SK-N-MC (cell line): ENCODE results near the gene AXIN1.
"Not testable (repeated sequence)": the region's sequence is repeated elsewhere in the genome, so short reads cannot be mapped to it uniquely, and the experiment has no call there.

Source experiments
- DNase-seq: peaks from one replicate; pipeline ENCODE4 v3.0.0-alpha.2; 2011; ENCODE audit warnings: low read depth, low spot score
- H3K27ac ChIP-seq: fragments of 200-600 bp; sonication (generic); 2 replicates; pipeline ENCODE4 v1.5.1; 2016; ENCODE audit warnings: mixed run types
- H3K36me3 ChIP-seq: fragments of 200-600 bp; sonication (generic); 2 replicates; pipeline ENCODE4 v1.6.1; 2017; ENCODE audit warnings: antibody characterized with exemption, low read length, mixed read lengths; ENCODE audit not compliant: insufficient read depth
- H3K4me3 ChIP-seq: fragments of 200-600 bp; sonication (generic); 2 replicates; pipeline ENCODE4 v1.5.1; 2016
- H3K9ac ChIP-seq: fragments of 200-600 bp; sonication (generic); 2 replicates; pipeline ENCODE4 v1.8.0; 2017; ENCODE audit warnings: mixed run types, mixed read lengths; ENCODE audit not compliant: insufficient read length
- H3K9me3 ChIP-seq: fragments of 200-600 bp; sonication (generic); 2 replicates; pipeline ENCODE4 v1.6.1; 2017; ENCODE audit warnings: low read depth, mild to moderate bottlenecking, antibody characterized with exemption, low read length, moderate library complexity, mixed read lengths
- EZH2 ChIP-seq: fragments of 200-600 bp; sonication (generic); IDR thresholded peaks from one replicate; pipeline ENCODE4 v1.6.1; 2017; ENCODE audit warnings: antibody characterized with exemption
- FOXP2 ChIP-seq: optimal IDR thresholded peaks from 2 replicates; pipeline ENCODE3; 2011; ENCODE audit warnings: mild to moderate bottlenecking, moderate library complexity; ENCODE audit not compliant: insufficient read depth; ENCODE audit errors: extremely low read length, control extremely low read depth
- POLR2AphosphoS5 ChIP-seq: IDR thresholded peaks from 2 replicates; pipeline ENCODE4 v1.6.1; 2012; ENCODE audit warnings: mild to moderate bottlenecking, low read depth, low read length, borderline replicate concordance

The AXIN1 gene

DNA sequence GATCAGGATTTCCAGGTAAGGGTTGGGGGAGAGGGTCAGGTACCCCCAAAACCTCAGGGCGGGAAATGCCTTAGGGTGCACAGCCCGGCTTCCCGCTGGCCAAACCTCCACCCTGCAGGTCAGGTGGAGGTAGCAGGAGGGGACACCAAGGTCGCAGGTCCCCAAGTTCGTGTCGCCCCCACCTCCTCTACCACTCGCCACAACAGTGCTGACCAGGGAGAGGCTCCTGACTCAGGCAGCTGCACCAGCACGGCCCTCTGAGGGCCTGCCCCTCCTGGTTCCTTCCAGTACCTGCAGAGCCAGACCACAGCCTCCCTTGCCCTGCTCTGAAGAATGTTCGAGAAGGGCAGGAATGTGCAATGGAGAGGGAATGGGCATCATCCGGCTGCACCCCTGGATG, 14.0 kb upstream of the AXIN1 start:
- Histone ChIP-seq H3K36me3 (peaks cover 19% of the 10 kb centered on the region; the same call in 1 of the 2 replicates), H3K9me3 (no peaks in the 10 kb centered on the region), H3K4me3 (no peak overlapping the region), H3K27ac (no peak overlapping the region), H3K9ac (no peak overlapping the region)
- no peak for TF ChIP-seq FOXP2
- no peak for TF ChIP-seq POLR2AphosphoS5
- no peak for TF ChIP-seq EZH2
- no peak for DNase-seq

DNA sequence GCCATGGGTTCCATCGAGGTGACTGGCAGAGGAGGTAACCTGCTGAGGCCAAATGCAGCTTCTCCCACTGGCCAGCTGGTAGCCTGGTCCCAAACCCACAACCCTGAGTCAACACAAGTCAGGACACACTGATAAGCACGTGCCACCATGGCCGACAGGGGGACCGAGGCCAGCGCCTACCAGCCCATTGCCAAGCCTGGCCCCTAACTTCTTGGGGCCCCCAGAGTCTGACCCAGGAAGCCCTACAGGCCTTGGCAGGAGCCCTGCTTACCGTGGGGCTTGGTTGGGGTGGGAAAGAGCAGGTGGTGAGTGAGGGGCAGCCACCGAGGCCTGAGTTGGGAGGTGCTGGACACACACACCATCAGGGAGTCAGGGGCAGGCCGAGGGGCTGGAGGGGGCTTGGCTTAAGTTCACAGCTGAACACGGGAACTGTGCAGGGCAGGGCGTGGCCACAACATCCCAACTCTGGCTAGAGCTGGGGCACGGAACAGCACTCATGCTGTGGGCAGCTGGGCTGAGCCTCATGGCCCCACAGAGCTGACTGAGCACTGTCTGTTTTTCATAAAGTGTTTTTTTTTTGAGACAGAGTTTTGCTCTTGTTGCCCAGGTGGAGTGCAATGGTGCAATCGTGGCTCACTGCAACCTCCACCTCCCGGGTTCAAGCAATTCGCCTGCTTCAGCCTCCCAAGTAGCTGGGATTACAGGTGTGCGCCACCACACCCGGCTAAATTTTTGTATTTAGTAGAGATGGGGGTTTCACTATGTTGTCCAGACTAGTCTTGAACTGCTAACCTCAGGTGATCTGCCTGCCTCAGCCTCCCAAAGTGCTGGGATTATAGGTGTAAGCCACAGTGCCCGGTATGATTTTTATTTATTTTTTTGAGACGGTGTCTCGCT, 12.3 kb upstream of the AXIN1 start:
- no peak overlapping the region for H3K27ac ChIP-seq
- H3K36me3 ChIP-seq, result peaks cover 19% of the 10 kb centered on the region; the same call in 1 of the 2 replicates
- no peaks in the 10 kb centered on the region for H3K9me3 ChIP-seq
- no peak for DNase-seq
- H3K4me3 ChIP-seq, result no peak overlapping the region
- TF ChIP-seq POLR2AphosphoS5 (no peak), EZH2 (no peak), FOXP2 (no peak)
- no peak overlapping the region for H3K9ac ChIP-seq

DNA sequence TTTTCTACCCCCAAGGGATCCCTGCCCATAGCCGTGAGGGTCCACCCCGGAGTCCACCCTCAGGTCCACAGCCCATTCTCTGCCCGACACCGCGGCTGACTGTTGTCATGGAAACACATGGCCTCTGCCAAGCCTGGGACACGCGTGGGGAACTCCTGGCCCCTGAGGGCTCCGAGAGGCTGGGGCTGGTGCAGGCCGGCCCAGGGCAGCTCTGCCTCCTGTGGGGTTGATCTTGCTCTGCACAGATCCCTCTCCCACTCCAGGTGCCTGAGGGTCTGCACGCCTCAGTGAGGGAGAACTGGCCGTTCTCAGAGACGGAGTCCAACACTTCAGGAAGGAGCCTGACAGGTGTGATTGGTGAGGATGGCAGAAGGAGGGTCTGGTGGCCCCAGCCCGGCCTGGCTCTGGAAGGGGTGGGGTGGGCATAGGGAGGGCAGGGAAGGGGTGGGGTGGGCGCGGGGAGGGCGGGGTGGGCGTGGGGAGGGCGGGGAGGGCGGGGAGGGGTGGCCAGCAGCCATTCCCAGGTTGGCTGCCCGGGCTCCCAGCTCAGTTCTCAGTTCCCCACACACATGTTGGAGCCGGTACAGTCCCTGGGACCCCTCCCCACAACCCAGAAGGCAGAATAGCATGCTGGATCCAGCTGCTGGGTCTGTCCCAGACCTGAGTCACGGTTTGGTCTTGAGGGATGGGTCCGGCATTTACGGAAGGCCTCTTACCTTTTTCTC, 11.4 kb upstream of the AXIN1 start:
- H3K4me3 ChIP-seq, result no peak overlapping the region
- peaks cover 18% of the 10 kb centered on the region; the same call in 1 of the 2 replicates for H3K36me3 ChIP-seq
- DNase-seq, result no peak
- no peak overlapping the region for H3K27ac ChIP-seq
- H3K9ac ChIP-seq, result no peak overlapping the region
- H3K9me3 ChIP-seq, result no peaks in the 10 kb centered on the region
- TF ChIP-seq POLR2AphosphoS5 (no peak), EZH2 (no peak), FOXP2 (no peak)

DNA sequence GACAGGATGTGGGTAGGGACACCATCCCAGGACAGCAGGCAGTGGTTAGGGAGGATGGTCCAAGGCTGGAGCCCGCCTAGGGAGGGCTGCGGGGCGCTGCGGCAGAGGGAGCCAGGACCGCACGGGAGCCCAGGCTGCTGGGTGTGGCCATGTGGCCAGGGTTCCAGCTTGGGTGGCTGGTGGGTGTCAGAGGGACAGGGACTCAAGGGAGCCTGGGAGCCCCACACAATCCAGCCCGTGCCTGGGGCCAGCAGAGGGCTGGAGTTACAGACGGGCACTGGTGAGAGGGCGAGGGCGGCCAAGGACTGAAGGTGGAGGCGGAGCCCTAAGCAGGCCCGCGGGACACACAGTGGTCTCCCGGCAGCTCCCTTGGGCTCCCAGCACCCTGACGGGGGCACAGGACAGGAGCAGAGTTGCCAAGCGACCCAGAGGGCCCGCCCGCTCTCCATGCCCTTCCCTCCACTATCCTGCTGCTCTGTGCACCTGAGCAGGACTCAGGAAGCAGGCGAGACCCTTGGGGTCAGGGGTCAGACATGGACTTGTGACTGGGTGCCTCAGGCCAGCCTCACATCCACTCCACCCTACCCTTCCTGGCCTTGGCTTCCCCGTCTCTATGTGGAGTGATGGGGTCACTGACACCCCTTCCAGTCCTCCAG, 10.7 kb upstream of the AXIN1 start:
- peaks cover 14% of the 10 kb centered on the region; the same call in 1 of the 2 replicates for H3K36me3 ChIP-seq
- no peak overlapping the region for H3K9ac ChIP-seq
- no peak overlapping the region for H3K4me3 ChIP-seq
- DNase-seq, result no peak
- H3K27ac ChIP-seq, result no peak overlapping the region
- no peak for TF ChIP-seq POLR2AphosphoS5
- no peak for TF ChIP-seq EZH2
- TF ChIP-seq FOXP2, result no peak
- no peaks in the 10 kb centered on the region for H3K9me3 ChIP-seq

DNA sequence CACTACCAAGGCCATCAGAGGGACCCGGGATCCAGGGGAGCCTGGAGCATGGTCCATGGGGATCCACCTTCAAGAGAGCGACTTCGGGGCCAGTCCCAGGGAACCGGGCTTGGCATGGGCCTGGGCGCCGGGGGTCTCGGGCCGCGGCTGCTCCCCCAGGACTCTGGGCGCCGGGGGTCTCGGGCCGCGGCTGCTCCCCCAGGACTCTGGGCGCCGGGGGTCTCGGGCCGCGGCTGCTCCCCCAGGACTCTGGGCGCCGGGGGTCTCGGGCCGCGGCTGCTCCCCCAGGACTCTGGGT, 10.1 kb upstream of the AXIN1 start:
- not testable (repeated sequence) for H3K9me3 ChIP-seq, H3K27ac ChIP-seq, H3K4me3 ChIP-seq, DNase-seq, H3K9ac ChIP-seq, H3K36me3 ChIP-seq

DNA sequence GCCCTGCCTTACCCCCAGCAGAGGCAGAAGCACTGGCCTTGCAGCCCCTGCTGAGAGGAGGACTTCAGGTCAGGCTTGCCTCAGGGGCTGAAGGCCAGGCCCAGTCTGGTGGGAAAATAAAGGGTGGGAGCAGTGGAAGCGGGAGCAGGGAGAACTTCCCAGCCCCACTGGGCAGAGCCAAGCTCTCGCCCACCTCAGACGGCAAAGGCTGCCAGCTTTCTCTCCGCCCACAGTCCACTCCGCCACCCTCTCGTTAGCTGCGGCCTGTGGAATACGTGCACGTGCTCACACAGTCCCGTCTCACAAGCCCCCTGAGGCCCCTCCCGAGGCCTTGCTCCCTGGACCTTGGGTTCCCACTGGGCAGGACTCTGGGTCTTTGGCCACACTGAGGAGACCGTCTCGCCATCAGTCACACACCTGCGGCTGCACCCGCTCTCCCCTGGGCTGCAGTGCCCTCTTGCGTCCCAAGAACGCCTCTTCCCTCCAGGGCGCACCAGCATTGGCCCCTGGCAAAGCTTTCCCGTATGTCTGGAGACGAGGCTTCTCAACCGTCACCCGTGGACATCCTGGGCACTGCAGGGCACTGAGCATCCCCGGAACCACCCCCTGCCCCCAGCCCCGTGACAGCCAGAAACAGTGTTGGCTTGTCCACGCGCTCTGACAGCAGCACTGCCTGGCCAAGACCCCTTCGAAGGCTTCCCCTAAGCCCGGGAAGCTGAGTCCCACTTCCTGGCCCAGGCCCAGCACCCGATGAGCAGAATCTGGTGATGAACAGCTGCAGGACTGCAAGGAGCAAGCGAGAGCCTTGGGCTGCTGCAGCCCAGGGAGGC, 9.6 kb upstream of the AXIN1 start:
- peaks cover 4% of the 10 kb centered on the region; the same call in 1 of the 2 replicates for H3K36me3 ChIP-seq
- DNase-seq, result no peak
- no peak for TF ChIP-seq EZH2
- no peak for TF ChIP-seq POLR2AphosphoS5
- TF ChIP-seq FOXP2, result no peak
- no peak overlapping the region for H3K9ac ChIP-seq
- H3K9me3 ChIP-seq, result no peaks in the 10 kb centered on the region
- H3K4me3 ChIP-seq, result no peak overlapping the region
- no peak overlapping the region for H3K27ac ChIP-seq

DNA sequence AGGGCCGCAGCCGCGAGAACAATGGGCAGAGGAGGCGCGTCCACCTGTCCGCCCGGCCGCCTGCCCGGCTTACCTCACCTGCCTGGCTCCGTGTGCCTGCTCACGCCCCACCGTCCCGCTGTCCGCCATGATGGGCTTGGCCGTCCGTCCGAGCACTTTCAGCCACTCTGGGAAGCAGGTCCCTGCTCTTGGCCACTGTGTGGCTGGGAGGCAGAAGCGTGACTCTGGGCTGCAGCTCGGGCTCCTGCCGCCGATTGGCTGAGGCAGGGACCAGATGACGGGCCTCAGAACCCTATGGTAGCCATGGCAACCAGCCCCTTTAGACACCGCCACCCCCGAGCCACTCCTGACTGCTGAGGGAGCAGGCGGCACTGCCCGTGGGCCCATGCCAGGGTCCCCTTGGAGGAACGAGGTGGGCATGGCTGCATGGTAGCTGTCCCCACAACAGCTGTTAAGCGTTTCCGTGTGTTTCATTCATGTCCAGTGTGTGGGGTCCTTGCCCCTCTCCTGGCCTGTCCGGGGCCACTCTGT, 8.9 kb upstream of the AXIN1 start:
- H3K27ac ChIP-seq, result no peak overlapping the region
- DNase-seq, result no peak
- H3K36me3 ChIP-seq, result no peaks in the 10 kb centered on the region; the same call in 1 of the 2 replicates
- no peak for TF ChIP-seq EZH2
- no peaks in the 10 kb centered on the region for H3K9me3 ChIP-seq
- no peak overlapping the region for H3K4me3 ChIP-seq
- H3K9ac ChIP-seq, result no peak overlapping the region
